Hematopoietic multipotent progenitor cell treated with erythropoietin and hydrocortisone succinate and interleukin-3 and kit ligand, for 17 days (in vitro differentiated cells): ENCODE data around the gene TLNRD1.

Experiments used
- DNase-seq: peaks from one replicate; pipeline ENCODE4 v3.0.0-alpha.2; 2015; ENCODE audit warnings: low spot score

Gene TLNRD1

GRCh38 chr15:81002331-81003096 lies 1.8 kb downstream of the TLNRD1 start:
- no peak for DNase-seq

DNA sequence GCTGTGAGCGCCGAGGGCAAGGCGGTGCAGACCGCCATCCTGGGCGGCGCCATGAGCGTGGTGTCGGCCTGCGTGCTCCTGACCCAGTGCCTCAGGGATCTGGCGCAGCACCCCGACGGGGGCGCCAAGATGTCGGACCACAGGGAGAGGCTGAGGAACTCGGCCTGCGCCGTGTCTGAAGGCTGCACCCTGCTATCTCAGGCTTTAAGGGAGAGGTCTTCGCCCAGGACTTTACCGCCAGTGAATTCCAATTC lies 2.3 kb downstream of the TLNRD1 start:
- no peak for DNase-seq

- no peak for DNase-seq
Measured at GRCh38 chr15:81006124-81006523, 5.4 kb downstream of the TLNRD1 start.

GRCh38 chr15:81007428-81008064 lies 6.8 kb downstream of the TLNRD1 start:
- DNase-seq, result no peak

- no peak for DNase-seq
Measured at GRCh38 chr15:81008312-81008711, 7.6 kb downstream of the TLNRD1 start.

- no peak for DNase-seq
Measured at GRCh38 chr15:81010086-81010485, 9.4 kb downstream of the TLNRD1 start.

DNA sequence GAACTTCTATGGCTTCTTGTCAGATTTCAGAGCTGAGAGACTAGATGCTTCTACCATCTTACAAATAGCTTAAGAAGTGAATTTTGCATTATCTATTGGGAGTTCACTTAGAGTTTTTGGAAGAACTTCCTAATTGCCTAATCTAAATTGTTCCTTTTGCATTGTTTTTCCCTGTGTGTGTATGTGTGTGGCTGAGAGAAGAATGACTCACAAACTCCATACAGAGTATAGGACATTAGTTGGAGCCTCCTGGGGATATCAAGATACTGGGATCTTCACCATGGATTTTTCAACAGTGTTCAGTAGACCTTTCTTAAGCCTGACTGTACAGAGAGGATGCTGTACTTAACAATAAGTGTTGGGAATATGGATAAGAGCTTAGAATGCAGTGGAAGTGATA lies 10.9 kb downstream of the TLNRD1 start:
- no peak for DNase-seq

DNA sequence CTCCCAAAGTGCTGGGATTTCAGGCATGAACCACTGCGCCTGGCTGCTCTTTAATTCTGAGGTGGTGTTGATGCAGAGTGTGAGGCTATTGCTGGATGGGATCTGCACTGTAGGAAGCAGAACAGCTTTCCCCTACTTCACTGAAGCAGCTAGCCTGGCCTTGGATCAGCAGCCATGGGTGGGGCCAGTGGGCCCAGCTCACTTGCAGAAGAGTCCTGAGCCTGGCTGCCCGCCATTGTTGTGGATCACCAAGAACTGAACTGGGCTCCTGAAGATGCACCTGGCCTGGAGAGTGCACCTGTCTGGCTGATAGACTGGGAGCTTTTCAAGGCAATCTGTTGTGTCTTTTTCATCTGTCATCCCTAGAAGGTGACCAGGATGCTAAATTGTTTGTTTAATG lies 11.9 kb downstream of the TLNRD1 start:
- no peak for DNase-seq

DNA sequence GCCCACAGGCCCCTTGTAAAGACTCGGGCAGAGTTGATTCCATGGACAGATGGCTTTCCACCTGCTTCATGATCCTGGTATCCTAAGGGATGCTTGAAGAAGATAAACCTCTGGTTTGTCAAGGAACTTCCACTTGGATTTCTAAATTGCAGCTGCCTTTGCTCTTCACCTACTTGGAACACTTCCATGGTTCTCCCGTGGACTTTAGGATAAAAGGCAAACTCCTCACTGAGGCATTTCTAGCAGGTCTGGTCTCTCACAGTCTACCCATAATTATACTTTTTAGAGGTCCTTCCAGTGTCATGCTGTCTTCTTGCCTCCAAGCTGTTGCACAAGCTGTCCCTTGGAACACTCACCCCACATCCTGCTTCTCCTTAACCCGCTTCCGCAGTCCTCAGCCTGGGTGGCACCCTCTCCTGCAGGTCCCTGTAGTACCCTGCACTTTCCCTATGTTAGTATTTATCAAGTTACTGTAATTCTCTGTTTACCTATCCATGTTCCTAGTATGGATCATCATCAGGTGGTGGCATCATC lies 12.7 kb downstream of the TLNRD1 start:
- no peak for DNase-seq

DNA sequence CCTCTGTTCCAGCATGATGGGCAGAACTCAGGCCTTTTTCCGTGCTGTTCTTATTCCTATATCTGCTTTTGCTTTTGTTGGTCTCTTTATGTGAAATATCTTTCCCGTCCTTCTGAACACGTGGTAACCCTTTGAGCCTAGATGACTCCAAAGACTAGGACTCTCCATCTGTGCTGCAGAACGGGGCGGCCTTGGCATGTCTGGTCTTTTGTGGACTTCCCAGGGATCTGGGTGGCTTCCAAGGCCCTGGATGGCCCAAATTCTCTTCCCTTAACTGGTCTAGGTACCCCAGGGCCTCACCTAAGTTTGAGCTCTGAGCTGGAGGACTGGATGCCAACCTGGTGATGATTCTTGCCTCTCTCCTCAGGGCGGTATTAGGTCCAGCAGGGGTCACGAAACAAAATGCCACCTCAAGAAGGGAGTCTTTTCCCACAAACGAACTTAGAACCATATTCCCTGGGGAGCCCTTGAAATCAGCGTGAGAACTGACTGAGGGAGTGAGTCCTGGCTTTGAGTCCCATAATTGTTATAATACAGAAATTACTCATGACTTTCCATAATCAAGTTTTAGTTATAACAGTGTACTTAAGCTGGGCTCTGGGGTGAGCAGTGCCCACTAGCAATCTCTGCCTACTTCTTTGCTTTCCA lies 13.8 kb downstream of the TLNRD1 start:
- DNase-seq, result no peak

DNA sequence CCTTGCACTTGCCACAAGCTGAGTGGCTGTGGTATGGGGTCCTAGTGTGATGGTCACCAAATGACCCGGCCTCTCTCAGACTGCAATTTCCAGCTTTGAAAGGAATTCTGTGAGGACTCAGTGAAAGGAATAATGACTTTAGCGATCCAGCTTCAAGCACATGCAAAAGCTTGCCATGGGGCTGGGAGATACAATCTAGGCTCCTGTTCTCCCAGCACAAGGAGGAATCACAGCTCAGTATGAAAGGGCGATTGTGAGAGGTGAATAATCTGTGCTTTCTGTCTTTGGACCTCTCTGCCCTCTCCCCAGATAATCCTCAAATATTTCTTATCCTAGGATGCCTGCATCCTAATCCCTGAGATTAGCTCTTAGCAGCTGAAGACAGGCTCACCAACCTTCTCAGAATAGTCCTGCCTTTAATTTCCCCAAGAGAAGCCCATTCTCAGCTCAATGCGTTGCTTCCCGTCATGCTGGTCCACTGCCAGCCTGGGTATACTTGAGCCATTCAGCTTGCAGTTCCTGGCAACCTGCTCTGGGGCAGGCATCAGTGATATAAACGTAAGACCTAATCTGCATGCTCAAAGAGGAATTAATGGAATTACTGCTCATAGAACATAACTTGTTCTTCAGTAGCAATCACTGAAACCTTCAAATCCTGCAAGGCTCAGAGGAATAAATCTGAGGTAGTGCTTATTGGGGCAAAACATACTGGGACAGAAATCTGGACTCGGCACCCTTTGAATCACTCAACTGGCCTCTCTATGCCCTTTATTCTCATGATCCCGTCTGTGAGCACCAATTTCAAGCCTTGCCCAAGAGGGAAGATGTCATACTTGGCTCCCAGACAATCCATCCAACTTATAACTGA lies 15.1 kb downstream of the TLNRD1 start:
- no peak for DNase-seq

DNA sequence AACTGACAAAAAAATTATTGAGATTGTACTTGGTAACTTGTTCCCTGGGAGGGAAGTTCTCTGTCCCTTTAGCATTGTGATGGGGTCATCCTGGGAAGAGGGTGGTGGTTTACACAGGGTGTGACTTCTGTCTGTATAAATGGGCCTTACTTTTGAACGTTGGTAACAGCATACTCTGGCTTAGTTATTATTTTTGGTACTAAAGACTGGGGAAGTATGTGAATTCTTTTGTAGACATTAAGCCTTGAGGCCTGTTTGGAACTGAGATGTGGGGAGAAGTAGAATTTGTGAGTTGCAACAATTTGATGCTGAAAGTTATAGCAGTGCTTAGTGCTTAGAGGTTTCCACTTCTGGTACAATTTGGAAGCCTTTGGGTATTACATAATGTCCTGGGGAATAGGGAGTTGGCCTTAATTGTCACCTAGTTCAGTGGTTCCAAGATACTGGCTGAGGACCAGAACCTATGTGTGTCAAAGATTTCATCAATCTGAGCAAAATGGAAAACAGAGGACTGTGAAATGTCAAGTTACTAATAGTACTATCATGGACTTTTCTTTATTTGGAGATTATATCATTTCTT lies 15.9 kb downstream of the TLNRD1 start:
- no peak for DNase-seq

GRCh38 chr15:81018197-81018596 lies 17.5 kb downstream of the TLNRD1 start:
- no peak for DNase-seq

GRCh38 chr15:81021321-81021720 lies 20.6 kb downstream of the TLNRD1 start:
- DNase-seq, result no peak

DNA sequence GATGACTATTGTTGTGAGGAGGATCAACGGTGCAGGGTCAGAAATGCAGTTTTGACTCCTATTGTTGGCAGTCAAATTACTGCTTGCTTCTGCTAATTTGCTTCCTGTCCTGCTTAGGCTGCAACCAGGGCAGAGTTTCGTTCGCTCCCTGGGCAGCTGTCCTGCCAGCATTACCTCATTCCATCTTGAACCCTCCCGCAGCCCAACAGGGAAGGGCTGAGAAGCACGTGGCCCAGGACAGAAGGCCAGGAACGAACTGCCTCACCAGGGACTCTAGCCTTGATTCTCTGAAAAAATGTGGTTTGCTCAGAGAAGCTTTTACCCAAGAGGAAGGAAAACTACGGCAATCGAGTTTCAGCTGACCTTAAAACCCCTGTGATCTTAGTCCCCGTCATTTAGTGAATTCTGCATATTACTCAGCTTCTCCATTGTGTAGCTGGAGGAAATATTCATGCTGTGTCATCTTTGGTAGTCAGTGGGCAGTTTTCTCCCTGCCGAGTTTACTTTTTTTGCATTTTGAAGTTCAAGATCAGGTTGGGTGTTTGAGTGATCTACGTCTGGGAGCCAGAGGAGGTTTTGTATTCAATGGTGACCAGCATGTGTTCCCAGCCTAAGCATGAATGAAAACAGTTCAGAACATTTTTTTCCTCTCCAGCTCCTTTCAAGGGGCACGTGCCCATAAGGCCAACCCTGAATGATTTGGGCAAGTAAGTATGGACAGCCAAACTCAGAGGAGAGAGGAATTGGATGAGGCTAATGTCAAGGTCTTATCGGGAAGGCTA lies 23.0 kb downstream of the TLNRD1 start:
- DNase-seq, result no peak

GRCh38 chr15:81024265-81024872 lies 23.6 kb downstream of the TLNRD1 start:
- DNase-seq, result no peak

DNA sequence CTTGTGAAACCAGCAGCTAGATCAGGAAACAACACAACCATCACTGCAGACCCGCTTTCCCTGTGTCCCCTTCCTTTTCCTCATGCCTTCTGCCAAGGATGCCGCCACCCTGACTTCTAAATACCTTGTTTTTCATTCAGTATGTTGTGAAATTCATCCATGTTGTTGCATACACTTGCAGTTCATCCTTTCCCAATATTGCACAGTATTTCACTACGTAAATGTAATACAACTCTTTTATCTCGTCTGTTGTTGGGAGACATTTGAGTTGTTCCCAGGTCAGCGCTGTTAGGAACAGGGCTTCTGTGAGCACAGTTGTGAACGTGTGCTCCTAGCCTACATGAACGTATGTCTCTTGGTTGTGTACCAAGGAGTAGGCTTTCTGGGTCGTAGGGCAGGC lies 24.2 kb downstream of the TLNRD1 start:
- DNase-seq, result no peak

DNA sequence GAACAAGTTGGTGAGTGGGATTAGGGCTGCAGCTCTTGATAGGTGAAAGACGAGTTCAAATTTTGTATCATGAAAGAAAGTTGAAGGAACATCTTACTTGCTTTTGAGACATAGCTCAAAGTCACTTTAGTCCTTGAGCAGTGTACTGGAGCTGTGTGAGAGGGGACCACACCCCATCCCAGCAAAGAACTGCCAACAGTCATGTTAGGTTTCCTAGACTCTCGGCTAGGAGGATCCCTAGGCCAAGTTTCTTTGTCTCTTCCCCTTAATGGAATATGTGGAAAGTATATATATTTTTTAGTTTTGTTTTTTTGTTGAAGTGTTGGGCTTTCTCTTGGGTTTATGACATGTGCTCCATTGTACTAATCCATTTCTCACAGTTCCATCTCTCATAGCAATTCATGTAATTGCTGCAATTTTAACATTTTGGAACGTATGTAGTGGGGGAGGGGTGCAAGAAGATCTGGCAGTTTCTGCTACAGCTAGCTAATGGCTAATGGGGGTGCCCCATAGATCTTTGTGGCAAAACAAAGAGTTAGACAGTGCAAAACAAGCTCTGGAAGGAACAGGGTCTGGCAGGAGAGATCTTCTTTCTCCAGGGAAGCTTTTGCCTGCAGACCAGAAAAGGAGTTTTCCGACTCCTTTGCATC lies 25.1 kb downstream of the TLNRD1 start:
- no peak for DNase-seq

DNA sequence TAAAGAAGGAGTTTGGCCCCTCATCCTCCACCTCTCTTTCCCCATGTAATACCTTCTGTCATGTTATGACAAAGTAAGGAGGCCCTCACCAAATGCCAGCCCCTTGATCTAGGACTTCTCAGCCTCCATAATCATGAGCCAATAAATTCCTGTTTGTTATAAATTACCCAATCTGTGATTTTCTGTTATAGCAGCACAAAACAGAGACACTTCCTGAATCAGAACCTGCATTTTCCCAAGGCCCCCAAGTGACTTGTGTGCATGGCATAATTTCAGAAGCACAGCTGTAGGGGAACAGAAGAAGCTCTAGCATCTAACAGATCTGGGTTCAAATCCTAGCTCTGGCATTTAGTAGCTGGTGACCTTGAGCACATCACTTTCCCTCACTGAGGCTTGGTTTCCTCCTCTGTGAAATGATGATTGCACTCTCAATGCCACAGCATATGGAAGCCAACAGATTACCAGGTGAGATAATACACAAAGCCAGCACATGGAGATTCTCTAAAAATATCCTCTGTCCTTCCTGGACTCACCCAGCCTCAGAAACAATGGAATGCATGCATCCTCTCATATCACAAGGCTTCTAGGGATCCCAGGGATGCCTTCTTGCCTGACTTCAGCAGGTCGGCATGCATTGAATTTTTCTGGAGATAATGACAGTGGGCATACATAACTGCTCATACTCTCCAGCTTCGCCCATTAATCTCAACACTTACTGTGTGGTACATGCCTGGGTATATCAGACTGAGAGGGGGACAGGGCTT lies 26.3 kb downstream of the TLNRD1 start:
- no peak for DNase-seq
